Mucosa of rectum (tissue), 2 donors: Measurements from ENCODE around the gene ACSL1.

Experiments
- H3K27ac ChIP-seq, 2 donors: one replicate each; pipeline ENCODE4 v1.7.0; 2013; ENCODE audit warnings: inconsistent platforms in 2 of 2, low read depth in 2 of 2, low read length in 2 of 2
- H3K27me3 ChIP-seq, 2 donors: one replicate each; pipeline ENCODE4 v1.7.0; 2013; ENCODE audit warnings: low read length in 2 of 2; ENCODE audit not compliant: control insufficient read depth in 2 of 2, insufficient read depth in 2 of 2
- H3K36me3 ChIP-seq, 2 donors: one replicate each; pipeline ENCODE4 v1.7.0; 2013; ENCODE audit warnings: low read length in 2 of 2; ENCODE audit not compliant: control insufficient read depth in 2 of 2, insufficient read depth in 2 of 2
- H3K4me1 ChIP-seq, 2 donors: one replicate each; pipeline ENCODE4 v1.7.0; 2013; ENCODE audit warnings: low read length in 2 of 2, mild to moderate bottlenecking in 1 of 2; ENCODE audit not compliant: control insufficient read depth in 2 of 2, insufficient read depth in 2 of 2
- H3K4me3 ChIP-seq, 2 donors: one replicate each; pipeline ENCODE4 v1.7.0; 2013; ENCODE audit warnings: low read length in 2 of 2
- H3K9ac ChIP-seq, 2 donors: one replicate each; pipeline ENCODE4 v1.7.0; 2013; ENCODE audit warnings: low read length in 2 of 2, low read depth in 1 of 2, mild to moderate bottlenecking in 1 of 2
- H3K9me3 ChIP-seq, 2 donors: one replicate each; pipeline ENCODE4 v1.7.0; 2013; ENCODE audit warnings: low read length in 2 of 2; ENCODE audit not compliant: control insufficient read depth in 2 of 2
- donor health status: healthy.
- donor health status: Normal muscosa, but diverticular disease.

The ACSL1 gene

GRCh38 chr4:184854673-184855072 lies 28.9 kb upstream of the ACSL1 start:
- H3K36me3 ChIP-seq, result no peaks in the 10 kb centered on the region
- H3K27ac ChIP-seq, result no peak overlapping the region
- H3K9me3 ChIP-seq, result no peaks in the 10 kb centered on the region

GRCh38 chr4:184853436-184853835 lies 27.7 kb upstream of the ACSL1 start:
- no peak overlapping the region for H3K4me3 ChIP-seq
- H3K9ac ChIP-seq, result no peak overlapping the region
- no peak overlapping the region for H3K27ac ChIP-seq
- H3K27me3 ChIP-seq, result peaks cover 2 to 5% of the 10 kb centered on the region in 2 donors
- H3K4me1 ChIP-seq, result no peaks in the 10 kb centered on the region
- H3K9me3 ChIP-seq, result no peaks in the 10 kb centered on the region
- H3K36me3 ChIP-seq, result no peaks in the 10 kb centered on the region

More at GRCh38 chr4:184854673-184855072, 28.9 kb upstream of the ACSL1 start:
- H3K4me3 ChIP-seq, result no peak overlapping the region
- peaks cover 2 to 5% of the 10 kb centered on the region in 2 donors for H3K27me3 ChIP-seq
- H3K4me1 ChIP-seq, result no peaks in the 10 kb centered on the region
- no peak overlapping the region for H3K9ac ChIP-seq

- Histone ChIP-seq H3K9me3 (no peaks in the 10 kb centered on the region), H3K27ac (no peak overlapping the region), H3K27me3 (peaks cover 2 to 5% of the 10 kb centered on the region in 2 donors), H3K9ac (no peak overlapping the region), H3K4me3 (no peak overlapping the region), H3K36me3 (no peaks in the 10 kb centered on the region), H3K4me1 (no peaks in the 10 kb centered on the region)
Observed at GRCh38 chr4:184851886-184852285, 26.1 kb upstream of the ACSL1 start.

- Histone ChIP-seq H3K4me1 (no peaks in the 10 kb centered on the region), H3K27ac (no peak overlapping the region), H3K36me3 (no peaks in the 10 kb centered on the region), H3K27me3 (peaks cover 2 to 5% of the 10 kb centered on the region in 2 donors), H3K9ac (no peak overlapping the region), H3K4me3 (no peak overlapping the region), H3K9me3 (no peaks in the 10 kb centered on the region)
Observed at GRCh38 chr4:184851200-184851541, 25.4 kb upstream of the ACSL1 start.

- no peak overlapping the region for H3K27ac ChIP-seq
- H3K4me3 ChIP-seq, result no peak overlapping the region
- no peaks in the 10 kb centered on the region for H3K36me3 ChIP-seq
- peaks cover 2 to 5% of the 10 kb centered on the region in 2 donors for H3K27me3 ChIP-seq
- H3K4me1 ChIP-seq, result no peaks in the 10 kb centered on the region
- no peak overlapping the region for H3K9ac ChIP-seq
- H3K9me3 ChIP-seq, result no peaks in the 10 kb centered on the region
Observed at GRCh38 chr4:184850431-184851199, 24.8 kb upstream of the ACSL1 start.

- H3K4me1 ChIP-seq, result no peaks in the 10 kb centered on the region
- no peaks in the 10 kb centered on the region for H3K36me3 ChIP-seq
- H3K9me3 ChIP-seq, result no peaks in the 10 kb centered on the region
- H3K9ac ChIP-seq, result no peak overlapping the region
- H3K4me3 ChIP-seq, result no peak overlapping the region
- H3K27ac ChIP-seq, result no peak overlapping the region
- H3K27me3 ChIP-seq, result peaks cover 2 to 5% of the 10 kb centered on the region in 2 donors
Observed at GRCh38 chr4:184850018-184850417, 24.2 kb upstream of the ACSL1 start.

GRCh38 chr4:184849185-184849584 lies 23.4 kb upstream of the ACSL1 start:
- H3K4me3 ChIP-seq, result no peak overlapping the region
- H3K36me3 ChIP-seq, result no peaks in the 10 kb centered on the region

GRCh38 chr4:184848510-184848909 lies 22.7 kb upstream of the ACSL1 start:
- Histone ChIP-seq H3K9me3 (no peaks in the 10 kb centered on the region), H3K4me1 (no peaks in the 10 kb centered on the region), H3K27ac (no peak overlapping the region), H3K27me3 (peaks cover 2 to 5% of the 10 kb centered on the region in 2 donors), H3K4me3 (no peak overlapping the region), H3K36me3 (no peaks in the 10 kb centered on the region), H3K9ac (no peak overlapping the region)

More at GRCh38 chr4:184849185-184849584, 23.4 kb upstream of the ACSL1 start:
- Histone ChIP-seq H3K9me3 (no peaks in the 10 kb centered on the region), H3K27me3 (peaks cover 2 to 5% of the 10 kb centered on the region in 2 donors), H3K9ac (no peak overlapping the region), H3K27ac (no peak overlapping the region), H3K4me1 (no peaks in the 10 kb centered on the region)

GRCh38 chr4:184846531-184846930 lies 20.8 kb upstream of the ACSL1 start:
- H3K9ac ChIP-seq, result no peak overlapping the region
- no peaks in the 10 kb centered on the region for H3K9me3 ChIP-seq
- no peak overlapping the region for H3K27ac ChIP-seq
- no peaks in the 10 kb centered on the region for H3K4me1 ChIP-seq
- no peak overlapping the region for H3K4me3 ChIP-seq
- H3K36me3 ChIP-seq, result no peaks in the 10 kb centered on the region
- H3K27me3 ChIP-seq, result peaks cover 2 to 5% of the 10 kb centered on the region in 2 donors

GRCh38 chr4:184845367-184846021 lies 19.7 kb upstream of the ACSL1 start:
- Histone ChIP-seq H3K9me3 (no peaks in the 10 kb centered on the region), H3K27me3 (peaks cover 4 to 5% of the 10 kb centered on the region in 2 donors), H3K27ac (no peak overlapping the region), H3K9ac (no peak overlapping the region), H3K4me1 (no peaks in the 10 kb centered on the region), H3K4me3 (no peak overlapping the region), H3K36me3 (no peaks in the 10 kb centered on the region)
